GM19240 (cell line): ENCODE data around the gene CACNA1B.
"Not testable (repeated sequence)": the region's sequence is repeated elsewhere in the genome, so short reads cannot be mapped to it uniquely, and the experiment has no call there.

Source experiments
- DNase-seq: peaks from one replicate; pipeline ENCODE4 v3.0.0; 2011; ENCODE audit warnings: low spot score; ENCODE audit not compliant: insufficient read length

Gene CACNA1B

DNA sequence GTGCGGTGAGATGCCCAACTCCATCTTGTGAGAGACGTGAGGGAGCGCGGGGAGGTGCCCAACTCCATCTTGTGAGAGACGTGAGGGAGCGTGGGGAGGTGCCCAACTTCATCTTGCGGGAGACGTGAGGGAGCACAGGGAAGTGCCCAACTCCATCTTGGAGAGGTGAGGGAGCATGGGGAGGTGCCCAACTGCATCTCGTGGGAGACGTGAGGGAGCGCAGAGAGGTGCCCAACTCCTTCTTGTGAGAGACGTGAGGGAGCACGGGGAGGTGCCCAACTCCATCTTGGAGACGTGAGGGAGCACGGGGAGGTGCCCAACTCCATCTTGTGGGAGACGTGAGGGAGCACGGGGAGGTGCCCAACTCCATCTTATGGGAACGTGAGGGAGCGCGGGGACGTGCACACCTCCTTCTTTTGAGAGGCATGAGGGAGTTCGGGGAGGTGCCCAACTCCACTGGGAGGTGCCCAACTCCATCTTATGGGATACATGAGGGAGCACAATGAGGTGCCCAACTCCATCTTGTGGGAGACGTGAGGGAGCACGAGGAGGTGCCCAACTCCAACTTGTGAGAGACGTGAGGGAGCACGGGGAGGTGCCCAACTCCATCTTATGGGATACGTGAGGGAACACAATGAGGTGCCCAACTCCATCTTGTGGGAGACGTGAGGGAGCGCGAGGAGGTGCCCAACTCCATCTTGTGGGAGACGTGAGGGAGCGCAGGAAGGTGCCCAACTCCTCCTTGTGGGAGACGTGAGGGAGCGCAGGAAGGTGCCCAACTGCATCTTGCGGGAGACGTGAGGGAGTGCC lies 235.4 kb downstream of the CACNA1B start:
- DNase-seq, result no peak

DNA sequence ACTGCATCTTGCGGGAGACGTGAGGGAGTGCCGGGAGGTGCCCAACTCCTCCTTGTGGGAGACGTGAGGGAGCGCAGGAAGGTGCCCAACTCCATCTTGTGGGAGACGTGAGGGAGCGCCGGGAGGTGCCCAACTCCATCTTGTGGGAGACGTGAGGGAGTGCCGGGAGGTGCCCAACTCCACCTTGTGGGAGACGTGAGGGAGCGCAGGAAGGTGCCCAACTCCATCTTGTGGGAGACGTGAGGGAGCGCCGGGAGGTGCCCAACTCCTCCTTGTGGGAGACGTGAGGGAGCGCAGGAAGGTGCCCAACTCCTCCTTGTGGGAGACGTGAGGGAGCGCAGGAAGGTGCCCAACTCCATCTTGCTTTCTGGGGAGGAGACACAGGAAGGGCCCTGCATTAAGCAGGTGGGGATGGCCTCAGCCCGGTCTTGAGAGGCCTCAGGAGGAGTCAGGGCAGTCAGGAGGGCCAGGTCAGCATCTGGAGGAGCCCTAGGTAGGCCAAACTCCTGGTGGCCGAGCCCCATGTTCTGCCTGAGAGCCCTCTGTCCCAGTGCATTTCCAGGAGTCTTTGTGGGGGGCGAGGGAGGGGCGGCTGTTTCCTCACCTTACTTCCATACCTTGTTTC lies 236.2 kb downstream of the CACNA1B start:
- not testable (repeated sequence) for DNase-seq

DNA sequence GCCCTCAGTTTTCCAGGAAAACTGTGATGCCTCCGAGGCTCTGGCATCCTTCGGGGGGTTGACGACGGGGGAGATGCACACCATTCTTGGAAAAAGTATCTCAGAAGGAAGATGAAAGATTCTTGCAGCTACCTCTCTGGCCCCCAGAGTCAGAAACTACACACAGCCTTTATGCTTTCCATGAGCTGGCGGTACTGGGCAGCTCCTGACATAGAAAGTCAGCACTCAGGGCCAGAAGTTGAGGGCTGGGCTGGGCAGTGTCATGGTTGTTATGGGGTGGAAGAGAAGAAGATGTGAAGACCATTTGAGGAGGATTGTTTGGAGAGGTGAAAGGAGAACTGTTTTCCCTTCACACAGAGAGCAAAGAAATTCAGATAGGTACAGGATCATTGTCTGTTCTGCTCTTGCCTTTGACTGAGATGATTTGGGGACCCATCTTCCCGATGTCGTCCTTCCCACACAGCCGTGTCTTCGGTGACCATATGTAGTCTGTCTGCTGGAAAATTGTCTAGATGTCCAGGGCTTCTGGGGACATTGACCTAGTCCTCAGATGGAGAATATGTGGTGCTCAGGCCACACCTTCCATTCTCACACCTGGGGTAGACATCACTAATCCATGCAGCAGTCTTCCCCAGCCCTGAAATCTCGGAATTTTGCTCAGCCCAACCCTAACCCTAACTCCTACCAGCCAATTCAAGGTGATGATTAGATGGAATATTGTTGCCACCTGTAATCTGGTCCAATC lies 237.1 kb downstream of the CACNA1B start:
- no peak for DNase-seq

DNA sequence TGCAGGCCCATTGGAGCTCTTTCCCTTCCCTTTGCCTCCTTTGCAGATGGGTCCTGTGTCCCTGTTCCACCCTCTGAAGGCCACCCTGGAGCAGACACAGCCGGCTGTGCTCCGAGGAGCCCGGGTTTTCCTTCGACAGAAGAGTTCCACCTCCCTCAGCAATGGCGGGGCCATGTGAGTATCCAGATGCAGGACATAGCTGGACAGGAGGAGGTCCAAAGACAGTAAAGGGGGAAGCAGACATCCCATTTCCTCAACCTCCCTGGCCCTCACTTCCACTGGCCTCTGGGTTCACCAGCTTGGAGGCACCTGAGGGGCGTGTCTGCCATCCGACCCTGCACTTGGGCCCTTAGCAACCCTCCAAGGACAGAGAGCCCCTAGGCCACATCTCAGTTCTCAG lies 237.9 kb downstream of the CACNA1B start:
- DNase-seq, result no peak

GRCh38 chr9:138116521-138116920 lies 238.9 kb downstream of the CACNA1B start:
- DNase-seq, result no peak

DNA sequence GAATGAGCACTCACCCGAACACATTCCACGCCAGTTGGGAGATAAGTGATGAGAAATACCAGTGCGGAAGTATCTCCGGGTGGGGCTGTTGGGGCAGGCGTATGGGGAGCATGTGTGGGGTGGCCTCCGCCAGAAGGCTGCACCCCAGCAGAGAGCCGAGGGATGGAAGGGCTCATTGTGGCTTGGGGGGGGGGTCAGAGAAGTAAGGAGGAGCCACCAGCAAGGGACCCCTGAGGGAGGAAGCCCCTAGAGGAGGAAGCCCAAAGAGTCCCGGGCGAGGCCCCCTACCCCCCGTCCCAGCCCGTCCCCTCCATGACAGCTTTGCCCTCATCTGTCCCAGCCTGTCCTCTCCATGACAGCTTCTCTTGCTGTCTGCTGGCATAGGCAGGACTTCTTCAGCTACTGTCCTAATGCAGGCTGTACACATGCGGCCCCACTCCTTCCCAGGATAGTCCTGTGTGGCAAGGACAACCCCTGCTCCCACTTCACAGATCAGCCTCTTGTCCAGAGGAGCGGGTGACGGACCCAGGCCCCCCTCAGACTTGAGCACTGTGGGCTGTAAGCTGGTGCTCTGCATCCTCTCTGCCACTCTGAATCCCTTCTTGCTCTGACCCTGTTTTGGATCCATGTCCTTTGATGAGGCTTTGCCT lies 239.6 kb downstream of the CACNA1B start:
- no peak for DNase-seq

DNA sequence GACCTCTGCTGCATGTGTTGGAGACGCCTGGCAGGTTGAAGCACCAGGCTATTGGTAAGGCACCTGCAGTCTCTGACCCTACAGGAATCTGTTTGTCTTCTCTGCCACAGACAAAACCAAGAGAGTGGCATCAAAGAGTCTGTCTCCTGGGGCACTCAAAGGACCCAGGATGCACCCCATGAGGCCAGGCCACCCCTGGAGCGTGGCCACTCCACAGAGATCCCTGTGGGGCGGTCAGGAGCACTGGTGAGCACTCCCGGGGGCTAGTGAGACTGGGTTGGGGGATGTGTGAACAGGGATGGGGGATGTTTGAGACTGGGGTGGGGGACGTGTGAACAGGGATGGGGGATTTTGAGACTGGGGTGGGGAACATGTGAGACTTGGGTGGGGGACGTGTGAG lies 240.3 kb downstream of the CACNA1B start:
- no peak for DNase-seq

DNA sequence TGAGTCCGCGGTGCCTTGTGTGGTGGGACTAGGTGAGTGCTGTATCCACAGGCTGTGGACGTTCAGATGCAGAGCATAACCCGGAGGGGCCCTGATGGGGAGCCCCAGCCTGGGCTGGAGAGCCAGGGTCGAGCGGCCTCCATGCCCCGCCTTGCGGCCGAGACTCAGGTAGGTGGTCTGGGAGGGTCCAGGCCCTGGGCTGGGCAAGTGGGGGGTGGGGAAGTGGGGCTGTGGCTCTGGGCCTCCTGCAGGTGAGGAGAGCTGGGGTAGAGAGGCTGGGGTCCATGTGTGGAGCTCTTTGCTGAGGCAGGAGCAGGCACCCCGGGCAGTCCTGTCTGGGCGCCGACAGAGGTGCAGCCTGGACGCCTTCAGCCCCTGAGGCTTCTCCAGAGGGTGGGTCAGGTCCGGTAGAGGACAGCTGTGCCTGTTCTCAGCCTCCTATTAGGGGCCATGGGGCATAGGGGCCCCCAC lies 241.1 kb downstream of the CACNA1B start:
- DNase-seq, result no peak

DNA sequence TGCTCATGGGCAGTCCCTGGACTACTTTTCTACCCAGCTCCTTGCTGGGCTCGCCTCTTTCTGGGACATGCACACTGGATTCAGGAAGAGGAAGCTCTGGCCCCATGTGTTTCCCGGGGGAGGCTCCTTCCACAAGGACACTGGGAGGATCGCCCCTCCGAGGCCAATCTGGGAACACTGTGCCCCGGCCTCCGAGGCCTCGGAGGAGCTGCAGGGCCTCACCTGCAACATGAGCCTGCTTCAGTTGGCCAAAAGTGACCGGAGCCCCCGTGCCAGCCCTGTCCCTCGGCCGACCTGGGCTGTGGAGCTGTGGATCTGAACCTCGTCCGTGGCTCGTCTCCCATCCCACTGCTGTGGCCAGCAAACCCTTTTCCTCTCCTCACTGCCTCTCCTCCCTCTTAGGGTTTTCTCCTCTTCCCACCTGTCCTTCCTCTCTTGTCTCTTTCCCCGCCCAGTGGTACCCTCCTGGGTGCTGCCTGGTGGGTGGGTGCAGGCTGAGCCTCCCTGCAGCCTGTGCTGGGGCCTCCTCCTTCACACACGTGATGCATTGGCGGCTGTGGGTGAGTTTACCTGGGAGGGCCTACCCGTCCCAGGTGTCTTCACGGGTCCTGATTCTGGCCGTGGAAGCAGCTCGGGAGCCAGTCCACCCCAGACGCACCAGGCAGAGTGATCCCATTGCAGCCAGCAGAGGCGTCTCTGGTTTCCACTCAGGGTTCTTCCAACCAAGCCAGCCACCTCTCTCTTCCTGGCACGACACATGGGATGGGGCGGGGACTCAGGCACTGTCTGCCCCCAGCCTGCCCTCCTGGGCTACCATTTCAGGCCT lies 241.8 kb downstream of the CACNA1B start:
- no peak for DNase-seq

- DNase-seq, result no peak
Measured at GRCh38 chr9:138120072-138120471, 242.5 kb downstream of the CACNA1B start.

DNA sequence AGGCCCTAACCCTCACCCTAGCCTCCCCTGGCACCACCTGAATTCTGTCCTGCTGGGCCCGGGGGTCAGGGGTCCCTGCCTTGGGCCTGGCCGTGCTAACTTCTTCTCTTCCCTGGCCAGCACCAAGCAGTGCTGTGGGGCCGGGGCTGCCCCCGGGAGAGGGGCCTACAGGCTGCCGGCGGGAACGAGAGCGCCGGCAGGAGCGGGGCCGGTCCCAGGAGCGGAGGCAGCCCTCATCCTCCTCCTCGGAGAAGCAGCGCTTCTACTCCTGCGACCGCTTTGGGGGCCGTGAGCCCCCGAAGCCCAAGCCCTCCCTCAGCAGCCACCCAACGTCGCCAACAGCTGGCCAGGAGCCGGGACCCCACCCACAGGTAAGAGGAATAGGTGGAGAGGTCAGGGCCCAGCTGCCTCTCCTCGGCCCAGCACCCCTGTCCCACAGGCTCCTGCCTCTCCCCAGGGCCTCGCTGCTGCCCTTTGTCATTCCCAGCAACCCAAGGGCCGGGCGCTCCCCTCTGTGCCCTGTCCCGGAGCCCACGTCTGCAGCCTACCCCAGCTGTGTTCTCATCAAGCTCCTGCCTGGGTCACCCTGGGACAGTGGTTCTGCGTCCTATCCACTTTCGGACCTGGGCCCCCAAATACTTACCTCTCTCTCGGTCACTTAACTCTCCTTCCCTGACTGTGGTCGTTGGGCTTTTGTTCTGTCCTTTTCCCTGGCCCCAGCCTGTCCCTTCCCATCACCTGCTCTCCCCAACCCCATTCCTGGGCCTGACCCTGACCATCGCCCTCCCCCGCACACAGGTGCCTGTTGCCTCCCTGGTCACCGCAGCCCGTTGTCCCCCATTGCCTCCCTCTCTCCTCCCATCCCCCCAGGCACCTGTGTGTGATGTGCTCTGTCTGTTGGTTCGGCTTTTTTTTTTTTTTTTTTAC lies 243.2 kb downstream of the CACNA1B start:
- no peak for DNase-seq

GRCh38 chr9:138121438-138122050 lies 244.0 kb downstream of the CACNA1B start:
- DNase-seq, result no peak

- no peak for DNase-seq
Measured at GRCh38 chr9:138122201-138122600, 244.6 kb downstream of the CACNA1B start.

DNA sequence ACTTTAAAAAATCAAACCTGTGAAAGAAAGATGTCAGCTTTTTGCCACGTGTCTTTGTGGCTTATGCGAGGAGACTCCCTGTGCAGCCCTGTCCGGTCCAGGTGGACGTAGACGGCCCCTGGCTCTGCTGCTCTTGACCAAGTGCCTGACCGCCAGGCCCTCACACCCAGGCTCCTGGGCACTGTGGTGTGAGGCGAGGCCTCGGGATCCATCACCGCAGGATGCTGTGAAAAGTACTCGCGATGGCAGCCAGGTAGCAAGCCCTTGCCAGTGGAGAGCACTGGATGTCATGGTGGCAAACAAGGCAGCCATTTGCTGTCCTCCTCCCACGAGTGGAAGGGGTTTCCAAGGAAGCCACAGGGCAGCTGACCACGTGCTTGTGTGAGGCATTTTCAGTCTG lies 245.1 kb downstream of the CACNA1B start:
- DNase-seq, result no peak

- no peak for DNase-seq
Measured at GRCh38 chr9:138123086-138123485, 245.5 kb downstream of the CACNA1B start.

- DNase-seq, result not testable (repeated sequence)
Measured at GRCh38 chr9:138126090-138126857, 248.7 kb downstream of the CACNA1B start.

DNA sequence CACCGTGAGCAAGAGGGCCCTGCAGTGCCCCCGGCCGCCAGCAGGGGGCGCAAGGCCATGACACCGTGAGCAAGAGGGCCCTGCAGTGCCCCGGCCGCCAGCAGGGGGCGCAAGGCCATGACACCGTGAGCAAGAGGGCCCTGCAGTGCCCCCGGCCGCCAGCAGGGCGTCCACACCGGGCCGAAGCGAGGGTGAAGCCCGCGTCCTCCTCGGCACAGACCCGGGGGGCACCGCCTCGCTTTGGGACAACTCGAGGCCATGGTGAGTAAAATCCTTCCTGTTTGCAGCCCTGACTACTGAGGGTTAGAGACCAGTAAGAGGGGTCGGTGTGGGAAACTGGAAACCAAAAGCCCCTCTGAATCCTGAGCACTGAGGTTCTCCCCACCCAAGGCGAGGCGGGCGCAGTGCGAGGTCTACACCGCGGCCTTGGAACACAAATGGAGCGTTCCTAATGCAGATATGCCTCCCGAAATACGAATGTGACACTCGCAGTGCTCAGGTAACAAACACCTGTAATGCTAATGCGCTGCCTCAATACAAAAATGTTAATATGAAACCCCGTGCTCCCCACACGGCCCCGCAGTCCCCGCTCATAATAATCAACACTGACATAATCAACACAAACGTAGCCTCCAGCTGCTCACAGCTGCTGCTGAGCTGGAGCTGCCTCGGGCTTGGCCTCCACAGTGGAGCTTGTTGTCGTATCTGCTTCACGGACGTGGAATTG lies 249.4 kb downstream of the CACNA1B start:
- not testable (repeated sequence) for DNase-seq

GRCh38 chr9:138128027-138128426 lies 250.4 kb downstream of the CACNA1B start:
- not testable (repeated sequence) for DNase-seq
